PC-3 (cell line): ENCODE measurements around the gene SMYD1. TPM values are rescaled to one million over a fixed set of nuclear protein-coding genes. Genes with fewer than 3 reads are reported as not detected.

ENCODE experiments used
- ATAC-seq: fragments of 200-7000 bp; cut with Tn5 transposase; 2 replicates; pipeline ENCODE4 v1.9.1; 2020; ENCODE audit warnings: mild to moderate bottlenecking, moderate library complexity
- BruUV-seq: library from RNA; stranded (reverse); fragments of 400-500 nt; replicated peaks from 2 replicates; lab custom pipeline; 2021; lab: Mats Ljungman, UMichigan
- CTCF ChIA-PET: fragments of 300-600 bp; sonication (Branson Sonifier 250); formaldehyde crosslinking; loops from one replicate; lab custom pipeline; 2022; ENCODE audit warnings: antibody characterized with exemption; lab: Charles Lee
- POLR2A ChIA-PET: fragments of 300-600 bp; sonication (Branson Sonifier 250); formaldehyde crosslinking; loops from one replicate; lab custom pipeline; 2022; ENCODE audit warnings: antibody characterized with exemption; ENCODE audit not compliant: unreplicated experiment; lab: Charles Lee
- DNase-seq: peaks from one replicate; pipeline ENCODE4 v3.0.0-alpha.2; 2015
- H2AFZ ChIP-seq: fragments of 300-600 bp; sonication (generic); 2 replicates; pipeline ENCODE4 v1.6.0; 2016; ENCODE audit warnings: antibody characterized with exemption, low read length
- H3F3A ChIP-seq: fragments of 300-600 bp; sonication (generic); one replicate; pipeline ENCODE4 v1.6.0; 2017; ENCODE audit warnings: antibody characterized with exemption, low read length, control low read depth, mild to moderate bottlenecking; ENCODE audit not compliant: unreplicated experiment
- H3K27ac ChIP-seq: fragments of 300-600 bp; sonication (generic); 2 replicates; pipeline ENCODE4 v1.5.1; 2016; ENCODE audit warnings: mild to moderate bottlenecking, low read length
- H3K27me3 ChIP-seq: fragments of 300-600 bp; sonication (generic); 2 replicates; pipeline ENCODE4 v1.6.1; 2016; ENCODE audit warnings: low read length, mixed read lengths
- H3K36me3 ChIP-seq: fragments of 300-600 bp; sonication (generic); 2 replicates; pipeline ENCODE4 v1.6.1; 2016; ENCODE audit warnings: low read depth, mixed run types, low read length, mixed read lengths
- H3K4me1 ChIP-seq: fragments of 300-600 bp; sonication (generic); 2 replicates; pipeline ENCODE4 v1.5.1; 2016; ENCODE audit warnings: low read length; ENCODE audit not compliant: insufficient read depth
- H3K4me2 ChIP-seq: fragments of 300-600 bp; sonication (generic); 2 replicates; pipeline ENCODE4 v1.6.0; 2016; ENCODE audit warnings: low read length
- H3K4me3 ChIP-seq: fragments of 300-600 bp; sonication (generic); 2 replicates; pipeline ENCODE4 v1.5.1; 2016; ENCODE audit warnings: mild to moderate bottlenecking, low read length, mixed read lengths
- H3K79me2 ChIP-seq: fragments of 300-600 bp; sonication (generic); 2 replicates; pipeline ENCODE4 v1.6.1; 2017; ENCODE audit warnings: low read length, mixed read lengths
- H3K9ac ChIP-seq: fragments of 300-600 bp; sonication (generic); 2 replicates; pipeline ENCODE4 v1.6.0; 2016; ENCODE audit warnings: mild to moderate bottlenecking, low read length
- H3K9me2 ChIP-seq: fragments of 300-600 bp; sonication (generic); replicated peaks from 2 replicates; pipeline ENCODE4 v1.6.1; 2016; ENCODE audit warnings: mixed run types, low read length, mixed read lengths
- H3K9me3 ChIP-seq: fragments of 300-600 bp; sonication (generic); 2 replicates; pipeline ENCODE4 v1.6.1; 2016; ENCODE audit warnings: low read length, mixed read lengths
- H4K20me1 ChIP-seq: fragments of 300-600 bp; sonication (generic); 2 replicates; pipeline ENCODE4 v1.6.1; 2016; ENCODE audit warnings: low read length, mixed read lengths
- CTCF ChIP-seq: fragments of 300-600 bp; sonication (generic); conservative IDR thresholded peaks from 2 replicates; pipeline ENCODE4 v1.5.1; 2017; ENCODE audit warnings: antibody characterized with exemption, low read depth, mild to moderate bottlenecking, low read length
- EZH2 ChIP-seq: fragments of 300-600 bp; sonication (generic); IDR thresholded peaks from one replicate; pipeline ENCODE4 v1.6.1; 2017; ENCODE audit warnings: antibody characterized with exemption, mild to moderate bottlenecking, low read length; ENCODE audit not compliant: unreplicated experiment
- EZH2phosphoT487 ChIP-seq: fragments of 300-600 bp; sonication (generic); IDR thresholded peaks from 2 replicates; pipeline ENCODE4 v1.6.1; 2018; ENCODE audit warnings: mild to moderate bottlenecking, antibody characterized with exemption, low read length, borderline replicate concordance
- intact Hi-C: fragments of 100-400 bp; cut with micrococcal nuclease; formaldehyde crosslinking; loops from 2 replicates; pipeline ENCODE4 v1.9.0; 2023
- total RNA-seq: library from RNA; depleted of rRNA; stranded (reverse); fragments of >200 nt; gene quantifications from 2 replicates; pipeline ENCODE4 v1.2.3, GENCODE V29; 2014

SMYD1 gene
- total RNA-seq, 1 experiment from 2014 or later = not detected

DNA sequence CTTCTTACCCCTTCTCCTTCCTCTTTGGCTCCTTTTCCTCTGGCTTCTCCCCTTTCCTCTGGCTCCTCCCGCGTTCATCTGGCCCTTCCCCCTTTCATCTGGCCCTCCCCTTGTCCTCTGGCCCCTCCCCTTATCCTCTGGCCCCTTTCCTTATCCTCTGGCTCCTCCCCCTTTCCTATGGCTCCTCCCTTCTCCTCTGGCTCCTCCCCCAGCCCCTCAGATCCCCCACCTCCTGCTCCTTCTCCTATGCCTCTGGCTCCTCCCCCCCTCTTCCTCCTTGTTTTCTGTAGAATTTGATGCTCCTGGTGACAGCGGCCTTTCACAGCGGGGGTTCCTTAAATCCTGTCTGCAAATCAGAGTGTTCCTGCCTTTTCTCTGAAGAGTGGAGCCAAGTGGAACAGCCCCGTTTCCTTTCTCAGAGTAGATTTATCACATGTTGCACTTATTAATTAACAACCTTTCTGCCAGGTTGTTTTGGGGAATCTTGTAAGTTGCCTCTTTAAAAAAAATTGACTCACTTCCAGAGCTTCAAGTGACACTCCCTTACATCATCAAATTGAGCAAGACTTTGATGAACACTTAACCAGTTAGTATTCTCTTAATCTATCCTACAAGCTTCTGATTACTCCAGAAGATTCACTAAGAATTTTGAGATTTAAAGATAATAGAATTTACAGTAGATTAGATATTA, 32.3 kb downstream of the SMYD1 start:
- no TSS peak for BruUV-seq
- no peak for TF ChIP-seq CTCF
- no peak for TF ChIP-seq EZH2phosphoT487
- no peak for TF ChIP-seq EZH2
- H3K9me2 ChIP-seq = no peaks in the 10 kb centered on the region
- no peaks in the 10 kb centered on the region for H3K79me2 ChIP-seq
- no peaks in the 10 kb centered on the region for H3K4me1 ChIP-seq
- H3K27me3 ChIP-seq = peaks cover 75% of the 10 kb centered on the region
- no peak overlapping the region for H3K27ac ChIP-seq
- no peaks in the 10 kb centered on the region for H3K9me3 ChIP-seq
- ATAC-seq (no peak), DNase-seq (peak; percentile 26)
- H3K9ac ChIP-seq = no peak overlapping the region
- H4K20me1 ChIP-seq = no peaks in the 10 kb centered on the region
- H3K4me2 ChIP-seq = no peak overlapping the region
- no peak overlapping the region for H2AFZ ChIP-seq
- H3K36me3 ChIP-seq = no peaks in the 10 kb centered on the region
- intact Hi-C loops = no loop called here
- no peak overlapping the region for H3K4me3 ChIP-seq
- ChIA-PET POLR2A (no interaction called here), CTCF (no interaction called here)
- H3F3A ChIP-seq = no peaks in the 10 kb centered on the region

DNA sequence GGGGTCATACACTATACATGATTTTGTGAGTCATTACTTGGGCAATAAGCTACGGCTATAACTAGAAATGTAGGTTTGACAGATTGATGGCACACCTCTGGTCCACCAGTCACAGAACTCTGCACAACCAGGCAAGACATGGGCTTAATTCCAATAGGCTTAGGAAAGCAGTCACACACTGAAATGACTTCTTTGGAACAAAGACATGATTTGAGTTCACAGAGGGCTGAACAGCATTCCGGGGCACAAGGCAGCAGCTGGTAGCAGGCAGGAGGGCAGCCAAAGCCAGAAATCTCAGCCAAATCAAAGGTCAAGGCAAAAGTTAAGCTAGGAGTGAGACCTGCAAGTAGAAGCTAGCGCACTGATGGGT, 32.8 kb downstream of the SMYD1 start:
- CTCF ChIA-PET = no interaction called here
- Histone ChIP-seq H3K27ac (no peak overlapping the region), H3K79me2 (no peaks in the 10 kb centered on the region), H4K20me1 (no peaks in the 10 kb centered on the region), H3K9ac (no peak overlapping the region), H3K4me3 (no peak overlapping the region), H3K36me3 (no peaks in the 10 kb centered on the region), H2AFZ (no peak overlapping the region), H3F3A (no peaks in the 10 kb centered on the region), H3K4me2 (no peak overlapping the region), H3K27me3 (peaks cover 71% of the 10 kb centered on the region), H3K4me1 (no peaks in the 10 kb centered on the region), H3K9me3 (no peaks in the 10 kb centered on the region), H3K9me2 (no peaks in the 10 kb centered on the region)
- ATAC-seq (no peak), DNase-seq (no peak)
- POLR2A ChIA-PET = no interaction called here
- intact Hi-C loops = no loop called here
- TF ChIP-seq EZH2 (no peak), EZH2phosphoT487 (no peak), CTCF (no peak)
- no TSS peak for BruUV-seq

GRCh38 chr2:88108796-88109195, 41.2 kb downstream of the SMYD1 start:
- Histone ChIP-seq H3K79me2 (no peaks in the 10 kb centered on the region), H2AFZ (no peak overlapping the region), H3K4me3 (no peak overlapping the region), H3K4me2 (no peak overlapping the region), H3K9me3 (no peaks in the 10 kb centered on the region), H3K27ac (no peak overlapping the region), H3K4me1 (no peaks in the 10 kb centered on the region), H4K20me1 (no peaks in the 10 kb centered on the region), H3F3A (no peaks in the 10 kb centered on the region), H3K27me3 (peaks cover 56% of the 10 kb centered on the region), H3K9ac (no peak overlapping the region), H3K9me2 (no peaks in the 10 kb centered on the region), H3K36me3 (no peaks in the 10 kb centered on the region)
- POLR2A ChIA-PET = no interaction called here
- intact Hi-C loops = no loop called here
- TF ChIP-seq CTCF = no peak
- TF ChIP-seq EZH2 = no peak
- no peak for TF ChIP-seq EZH2phosphoT487
- CTCF ChIA-PET = no interaction called here
- ATAC-seq (no peak), DNase-seq (no peak)
- no TSS peak for BruUV-seq
